Raji (cell line): ENCODE measurements around the gene SRCAP.

ENCODE experiments used
- POLR2A ChIP-seq: IDR thresholded peaks from 2 replicates; pipeline ENCODE4 v1.6.1; 2011; ENCODE audit warnings: low read depth, low read length, control low read depth; ENCODE audit not compliant: insufficient read depth

SRCAP gene

GRCh38 chr16:30731411-30731810 is 32.4 kb downstream of the SRCAP start:
- TF ChIP-seq POLR2A, result no peak

DNA sequence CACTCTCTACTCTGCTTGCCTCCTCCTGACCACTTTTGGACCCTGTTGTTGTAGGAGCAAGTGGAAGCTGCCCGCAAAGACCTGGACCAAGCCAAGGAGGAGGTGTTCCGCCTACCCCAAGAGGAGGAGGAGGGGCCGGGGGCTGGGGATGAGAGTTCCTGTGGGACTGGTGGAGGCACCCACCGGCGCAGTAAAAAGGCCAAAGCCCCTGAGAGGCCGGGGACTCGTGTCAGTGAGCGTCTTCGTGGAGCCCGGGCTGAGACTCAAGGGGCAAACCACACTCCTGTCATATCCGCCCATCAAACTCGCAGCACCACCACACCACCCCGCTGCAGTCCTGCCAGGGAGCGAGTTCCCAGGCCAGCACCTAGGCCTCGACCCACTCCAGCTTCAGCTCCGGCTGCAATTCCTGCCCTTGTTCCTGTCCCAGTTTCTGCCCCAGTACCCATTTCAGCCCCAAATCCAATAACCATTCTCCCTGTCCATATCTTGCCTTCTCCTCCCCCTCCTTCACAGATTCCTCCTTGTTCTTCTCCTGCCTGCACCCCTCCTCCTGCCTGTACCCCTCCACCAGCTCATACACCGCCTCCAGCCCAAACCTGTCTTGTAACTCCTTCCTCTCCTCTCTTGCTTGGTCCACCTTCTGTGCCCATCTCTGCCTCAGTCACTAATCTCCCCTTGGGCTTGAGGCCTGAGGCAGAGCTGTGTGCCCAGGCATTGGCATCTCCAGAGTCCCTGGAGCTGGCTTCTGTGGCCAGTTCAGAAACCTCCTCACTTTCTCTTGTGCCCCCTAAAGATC is 38.2 kb downstream of the SRCAP start:
- TF ChIP-seq POLR2A, result no peak

GRCh38 chr16:30737794-30738648 is 39.0 kb downstream of the SRCAP start:
- TF ChIP-seq POLR2A, result no peak

DNA sequence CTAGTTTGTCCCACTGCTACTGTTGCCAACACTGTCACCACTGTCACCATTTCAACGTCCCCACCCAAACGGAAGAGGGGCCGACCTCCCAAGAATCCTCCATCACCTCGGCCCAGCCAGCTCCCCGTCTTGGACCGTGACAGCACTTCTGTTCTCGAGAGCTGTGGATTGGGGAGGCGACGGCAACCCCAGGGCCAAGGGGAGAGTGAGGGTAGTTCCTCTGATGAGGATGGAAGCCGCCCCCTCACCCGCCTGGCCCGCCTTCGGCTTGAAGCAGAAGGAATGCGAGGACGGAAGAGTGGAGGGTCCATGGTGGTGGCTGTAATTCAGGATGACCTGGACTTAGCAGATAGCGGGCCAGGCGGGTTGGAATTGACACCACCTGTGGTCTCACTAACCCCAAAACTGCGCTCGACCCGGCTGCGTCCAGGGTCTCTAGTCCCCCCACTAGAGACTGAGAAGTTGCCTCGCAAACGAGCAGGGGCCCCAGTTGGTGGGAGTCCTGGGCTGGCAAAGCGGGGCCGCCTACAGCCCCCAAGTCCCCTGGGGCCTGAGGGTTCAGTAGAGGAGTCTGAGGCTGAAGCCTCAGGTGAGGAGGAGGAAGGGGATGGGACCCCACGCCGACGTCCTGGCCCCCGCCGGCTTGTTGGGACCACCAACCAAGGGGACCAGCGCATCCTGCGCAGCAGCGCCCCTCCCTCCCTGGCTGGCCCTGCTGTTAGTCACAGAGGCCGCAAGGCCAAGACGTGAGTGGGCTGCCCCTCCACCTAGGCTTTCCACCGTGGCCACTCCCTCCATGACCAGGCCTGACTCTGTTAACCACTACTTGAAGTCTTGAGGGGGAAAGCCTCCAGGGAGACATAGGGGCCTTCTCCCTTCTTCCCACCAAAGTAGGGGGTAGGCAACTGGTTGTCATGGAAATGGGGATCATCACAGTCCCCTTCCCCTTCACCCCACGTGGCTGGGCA is 40.3 kb downstream of the SRCAP start:
- TF ChIP-seq POLR2A, result no peak

- TF ChIP-seq POLR2A, result no peak
Observed at GRCh38 chr16:30740364-30741251, 41.6 kb downstream of the SRCAP start.

GRCh38 chr16:30741461-30741914 is 42.5 kb downstream of the SRCAP start:
- TF ChIP-seq POLR2A, result no peak

- TF ChIP-seq POLR2A, result no peak
Observed at GRCh38 chr16:30743716-30744115, 44.7 kb downstream of the SRCAP start.

DNA sequence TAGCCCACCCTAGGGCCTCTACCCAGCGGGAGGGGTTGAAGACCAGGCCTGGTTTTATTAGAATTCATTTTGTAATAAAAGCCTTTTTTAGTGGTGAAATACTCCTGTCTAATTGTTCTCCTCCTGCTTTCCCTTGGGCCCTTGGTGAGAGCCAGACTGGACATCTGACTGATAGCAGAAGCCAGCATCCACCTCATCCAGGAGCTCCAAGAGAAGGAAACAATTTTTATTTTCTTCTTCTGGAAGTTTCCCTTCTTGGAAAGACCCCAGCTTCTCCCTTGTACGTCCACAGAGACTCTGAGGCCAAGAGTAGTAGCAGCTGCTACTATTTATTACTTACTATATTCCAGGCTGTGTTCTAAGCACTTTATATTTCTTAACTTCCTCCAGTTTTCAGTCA is 45.2 kb downstream of the SRCAP start:
- no peak for TF ChIP-seq POLR2A

GRCh38 chr16:30745082-30745481 is 46.1 kb downstream of the SRCAP start:
- no peak for TF ChIP-seq POLR2A

DNA sequence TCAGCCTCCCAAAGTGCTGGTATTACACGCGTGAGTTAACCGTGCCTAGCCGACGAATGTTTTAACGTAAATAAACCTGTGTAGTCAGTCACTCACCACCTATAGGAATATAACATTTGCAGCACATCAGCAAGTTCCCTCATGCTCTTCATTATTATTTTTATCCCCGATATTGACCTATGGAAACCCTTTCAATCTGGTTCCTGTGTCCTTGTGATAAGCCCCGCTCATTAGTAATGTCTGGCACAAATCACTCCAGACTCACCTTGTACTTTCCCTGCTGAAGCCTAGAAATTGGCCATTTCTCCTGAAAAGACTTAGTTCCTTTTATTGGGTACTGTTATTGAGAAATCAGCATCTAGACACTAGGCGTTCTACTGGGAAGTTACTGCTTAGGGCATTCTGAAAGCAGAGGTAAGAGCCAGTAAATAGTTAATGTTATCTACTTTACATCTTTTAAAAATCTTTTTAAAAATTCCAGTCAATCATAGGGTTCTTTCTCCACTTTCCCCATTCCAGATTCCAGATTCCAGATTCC is 47.7 kb downstream of the SRCAP start:
- TF ChIP-seq POLR2A, result no peak

DNA sequence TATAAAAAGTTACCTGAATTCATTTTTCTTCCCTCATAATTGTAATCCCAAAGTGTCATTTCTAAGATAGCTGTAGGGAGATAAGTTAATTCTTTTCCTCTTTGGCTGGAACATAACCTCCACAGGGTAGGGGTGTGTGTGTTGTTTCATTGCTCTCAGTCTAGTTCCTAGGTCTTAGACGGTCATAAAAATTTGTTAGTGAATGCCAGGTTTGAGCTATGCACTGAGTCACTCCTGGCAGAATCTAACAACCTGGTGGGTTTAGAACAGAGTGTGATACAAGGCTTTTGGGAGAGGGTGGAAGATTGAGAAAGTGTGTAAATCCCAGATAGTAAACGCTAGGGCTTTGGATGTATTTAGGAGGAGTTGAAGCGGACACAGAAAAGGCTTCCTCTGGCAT is 48.4 kb downstream of the SRCAP start:
- no peak for TF ChIP-seq POLR2A

- TF ChIP-seq POLR2A, result peak; percentile 89
Observed at GRCh38 chr16:30747799-30748633, 49.0 kb downstream of the SRCAP start, which contains the start of gene PHKG2. Gene PHKG2 (plus strand): TSS chr16:30748425. CDS start chr16:30748821, 396 bp downstream.

- no peak for TF ChIP-seq POLR2A
Observed at GRCh38 chr16:30748634-30749445, 49.9 kb downstream of the SRCAP start.
